HG03039 (cell line): ENCODE data around the gene PDGFC.

Experiments used
- ATAC-seq: cut with Tn5 transposase; IDR thresholded peaks from one replicate; pipeline ENCODE4 v1.9.1; 2021; ENCODE audit warnings: mild to moderate bottlenecking, moderate library complexity; ENCODE audit not compliant: unreplicated experiment

Gene PDGFC

GRCh38 chr4:156762851-156763250 lies 208.7 kb downstream of the PDGFC start:
- no peak for ATAC-seq

- no peak for ATAC-seq
Observed at GRCh38 chr4:156756118-156756517, 215.5 kb downstream of the PDGFC start.

GRCh38 chr4:156754832-156755570 lies 216.6 kb downstream of the PDGFC start:
- no peak for ATAC-seq

- ATAC-seq = no peak
Observed at GRCh38 chr4:156751486-156751885, 220.1 kb downstream of the PDGFC start.

- no peak for ATAC-seq
Observed at GRCh38 chr4:156749426-156750403, 221.9 kb downstream of the PDGFC start.

GRCh38 chr4:156746111-156746510 lies 225.5 kb downstream of the PDGFC start:
- no peak for ATAC-seq

- ATAC-seq = no peak
Observed at GRCh38 chr4:156738766-156739165, 232.8 kb downstream of the PDGFC start.

GRCh38 chr4:156734965-156735895 lies 236.4 kb downstream of the PDGFC start:
- no peak for ATAC-seq

- ATAC-seq = no peak
Observed at GRCh38 chr4:156733582-156733981, 238.0 kb downstream of the PDGFC start.

GRCh38 chr4:156732634-156733033 lies 239.0 kb downstream of the PDGFC start:
- ATAC-seq = no peak

- no peak for ATAC-seq
Observed at GRCh38 chr4:156729416-156729815, 242.2 kb downstream of the PDGFC start.

GRCh38 chr4:156725257-156725656 lies 246.3 kb downstream of the PDGFC start:
- no peak for ATAC-seq

- no peak for ATAC-seq
Observed at GRCh38 chr4:156723951-156724668, 247.5 kb downstream of the PDGFC start.

GRCh38 chr4:156718226-156718625 lies 253.4 kb downstream of the PDGFC start:
- no peak for ATAC-seq

- no peak for ATAC-seq
Observed at GRCh38 chr4:156711193-156711590, 260.4 kb downstream of the PDGFC start.
